RKO (cell line): ENCODE data around the gene CCS.
A peak's percentile ranks its signal among the peaks of the same experiment; 100 is the strongest.
"Not testable (repeated sequence)": the region's sequence is repeated elsewhere in the genome, so short reads cannot be mapped to it uniquely, and the experiment has no call there.

Experiments used
- DNase-seq: peaks from one replicate; pipeline ENCODE4 v3.0.0-alpha.2; 2016; ENCODE audit warnings: low spot score

Gene CCS

DNA sequence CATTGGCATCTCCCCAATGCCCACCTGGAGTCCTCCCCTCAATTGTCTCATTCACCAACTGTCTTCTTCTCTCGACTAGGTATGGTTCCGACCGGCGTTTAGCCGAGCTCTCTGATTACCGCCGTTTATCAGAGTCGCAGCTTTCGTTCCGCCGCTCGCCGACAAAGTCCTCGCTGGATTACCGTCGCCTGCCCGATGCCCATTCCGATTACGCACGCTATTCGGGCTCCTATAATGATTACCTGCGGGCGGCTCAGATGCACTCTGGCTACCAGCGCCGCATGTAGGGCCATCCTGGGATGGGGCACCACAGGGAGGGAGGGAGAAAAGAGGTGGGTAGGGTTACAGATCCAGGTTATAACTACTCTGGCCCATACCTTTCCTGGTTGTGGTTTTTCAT, 33.4 kb downstream of the CCS start:
- DNase-seq = no peak

DNA sequence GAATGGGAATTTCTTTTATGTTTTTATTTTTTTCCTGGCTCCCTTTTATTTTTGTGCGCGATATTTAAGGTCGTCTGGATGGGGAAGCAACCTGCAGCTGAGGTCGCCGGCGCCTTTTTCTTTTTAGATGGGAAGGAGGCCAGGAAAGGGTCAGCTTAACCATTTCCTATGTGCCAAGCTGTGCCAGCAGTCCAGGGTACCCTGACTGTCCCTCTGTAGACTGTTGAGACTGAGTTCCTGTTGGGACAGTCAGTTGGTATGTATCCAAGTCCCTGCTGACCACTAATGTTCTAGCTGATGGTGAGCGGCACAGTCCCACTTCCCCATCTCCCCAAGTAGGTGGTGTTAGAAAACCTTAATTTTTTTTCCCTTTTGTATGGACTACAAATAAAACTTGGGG, 33.9 kb downstream of the CCS start:
- DNase-seq = no peak

DNA sequence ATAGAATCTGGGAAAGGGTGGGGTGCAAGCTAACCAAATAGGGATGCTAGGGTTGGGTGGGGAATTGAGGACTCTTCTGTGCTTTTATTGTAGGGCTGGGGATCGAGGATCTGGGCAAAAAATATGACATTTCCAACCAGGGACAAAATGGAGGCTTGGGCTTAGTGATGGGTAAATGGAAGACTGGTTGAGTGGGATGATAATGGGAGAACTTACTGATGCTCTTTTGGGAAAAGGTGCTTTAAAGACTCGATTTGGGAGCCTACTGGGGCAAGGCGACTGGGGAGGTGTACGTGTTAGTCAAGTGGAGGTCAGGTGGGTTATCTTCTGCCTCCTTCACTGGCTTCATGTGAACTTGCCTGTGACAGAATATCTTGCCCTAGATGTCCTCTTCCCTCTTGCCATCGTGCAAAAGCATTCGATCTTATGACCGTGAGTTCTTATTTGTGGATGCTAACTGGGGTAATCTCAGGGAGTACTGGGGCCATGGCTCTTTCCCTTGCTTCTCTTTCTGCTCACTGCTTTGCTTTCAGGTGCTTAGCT, 35.1 kb downstream of the CCS start:
- DNase-seq = no peak

DNA sequence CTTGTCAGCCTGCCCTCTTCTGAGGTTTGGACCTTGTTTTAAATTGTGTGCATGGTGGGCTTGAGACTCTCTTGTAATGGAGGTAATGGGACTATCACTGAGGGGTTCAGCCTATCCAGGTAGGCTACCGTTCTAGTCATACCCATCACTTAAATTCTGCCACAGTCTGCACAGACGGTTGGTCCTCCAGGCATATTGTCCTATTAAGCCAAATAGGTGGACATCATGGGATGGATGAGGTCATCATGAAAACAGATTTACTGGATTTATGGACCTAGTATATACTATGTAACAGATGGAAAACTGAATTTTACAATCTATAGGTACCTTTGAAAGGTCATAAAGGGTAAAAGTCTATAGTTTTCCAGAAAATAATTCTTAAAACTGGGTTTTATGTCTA, 36.4 kb downstream of the CCS start:
- no peak for DNase-seq

DNA sequence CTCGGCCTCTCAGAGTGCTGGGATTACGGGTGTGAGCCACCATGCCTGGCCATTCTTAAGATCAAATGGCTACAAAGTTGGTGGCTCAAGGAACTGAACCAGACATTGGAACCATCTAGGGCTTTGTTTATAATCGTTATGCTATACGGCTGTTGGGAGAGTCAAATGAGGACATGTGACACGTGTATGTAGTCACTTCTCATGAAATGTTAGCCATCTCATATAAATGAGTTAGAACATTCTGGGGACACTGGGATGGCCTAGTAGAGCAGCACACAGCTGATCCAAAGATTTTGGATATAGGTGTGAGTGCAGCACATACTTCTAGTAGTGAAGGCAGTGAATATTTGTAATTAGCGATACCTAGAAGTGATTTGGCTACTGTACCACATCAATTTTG, 38.9 kb downstream of the CCS start:
- DNase-seq = no peak

DNA sequence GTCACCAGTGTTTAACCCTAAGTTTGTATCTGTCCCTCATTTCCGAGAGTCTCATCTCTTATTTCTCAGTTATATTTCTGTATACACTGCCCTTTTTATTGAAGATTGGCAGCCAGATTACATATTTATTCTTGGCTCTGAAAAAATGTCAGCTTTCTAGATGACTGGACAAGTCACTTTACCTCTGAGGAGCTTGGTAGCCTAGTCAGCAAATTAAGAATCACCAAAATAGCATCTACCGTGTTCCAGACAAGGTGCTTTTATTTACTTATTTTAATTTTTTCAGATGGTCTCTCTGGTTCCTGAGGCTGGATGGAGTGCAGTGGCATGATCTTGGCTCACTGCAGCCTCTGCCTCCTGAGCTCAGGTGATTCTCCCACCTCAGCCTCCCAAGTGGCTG, 40.0 kb downstream of the CCS start:
- no peak for DNase-seq

DNA sequence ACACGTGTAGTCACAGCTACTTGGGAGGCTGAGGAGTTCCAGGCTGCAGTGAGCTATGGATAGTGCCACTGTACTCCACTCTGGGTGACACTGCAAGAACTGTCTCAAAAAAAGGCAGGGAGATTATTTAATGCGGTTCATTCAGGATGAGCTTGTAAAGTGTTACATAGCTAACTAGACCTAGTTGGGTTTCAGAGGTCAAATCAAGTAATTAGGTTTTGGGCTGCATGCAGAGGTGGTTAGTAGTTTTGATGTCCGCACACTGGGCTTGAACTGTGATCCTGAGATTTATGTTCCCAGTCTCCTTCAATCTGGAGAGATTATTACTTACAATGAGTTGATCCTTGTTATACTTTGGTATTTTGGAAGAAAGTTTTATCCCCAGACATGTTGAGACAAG, 43.4 kb downstream of the CCS start:
- no peak for DNase-seq

DNA sequence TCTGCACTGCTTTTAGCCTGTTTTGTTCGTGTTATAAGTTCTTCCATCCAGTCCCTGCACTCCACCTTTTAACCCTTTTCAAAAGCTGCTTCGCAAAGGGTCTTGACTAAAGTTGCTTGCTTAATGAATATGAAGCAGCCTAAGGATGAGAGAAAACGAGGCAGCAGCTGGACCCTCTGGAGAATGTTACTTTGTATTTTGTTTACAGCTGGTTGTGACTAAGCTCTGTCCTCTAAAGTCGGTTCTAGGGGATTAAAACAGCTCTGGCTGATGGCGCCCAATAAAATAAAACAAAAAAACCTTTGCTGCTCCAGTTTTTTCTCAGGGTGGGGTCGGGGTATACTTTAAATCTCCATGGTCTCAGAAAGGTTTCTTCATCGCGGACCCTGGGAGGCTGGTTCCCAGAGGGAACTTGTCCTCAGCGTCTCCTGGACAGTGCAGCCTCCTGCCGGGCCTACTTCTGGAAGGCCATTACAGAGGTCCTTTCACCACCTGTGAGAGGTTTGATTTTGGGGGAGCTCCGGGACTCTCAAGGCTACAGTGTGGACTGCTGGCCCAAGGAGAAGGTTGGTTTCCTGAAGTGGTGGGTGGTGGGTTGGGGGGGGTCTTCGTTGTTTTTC, 44.7 kb downstream of the CCS start:
- DNase-seq = peak; percentile 53

DNA sequence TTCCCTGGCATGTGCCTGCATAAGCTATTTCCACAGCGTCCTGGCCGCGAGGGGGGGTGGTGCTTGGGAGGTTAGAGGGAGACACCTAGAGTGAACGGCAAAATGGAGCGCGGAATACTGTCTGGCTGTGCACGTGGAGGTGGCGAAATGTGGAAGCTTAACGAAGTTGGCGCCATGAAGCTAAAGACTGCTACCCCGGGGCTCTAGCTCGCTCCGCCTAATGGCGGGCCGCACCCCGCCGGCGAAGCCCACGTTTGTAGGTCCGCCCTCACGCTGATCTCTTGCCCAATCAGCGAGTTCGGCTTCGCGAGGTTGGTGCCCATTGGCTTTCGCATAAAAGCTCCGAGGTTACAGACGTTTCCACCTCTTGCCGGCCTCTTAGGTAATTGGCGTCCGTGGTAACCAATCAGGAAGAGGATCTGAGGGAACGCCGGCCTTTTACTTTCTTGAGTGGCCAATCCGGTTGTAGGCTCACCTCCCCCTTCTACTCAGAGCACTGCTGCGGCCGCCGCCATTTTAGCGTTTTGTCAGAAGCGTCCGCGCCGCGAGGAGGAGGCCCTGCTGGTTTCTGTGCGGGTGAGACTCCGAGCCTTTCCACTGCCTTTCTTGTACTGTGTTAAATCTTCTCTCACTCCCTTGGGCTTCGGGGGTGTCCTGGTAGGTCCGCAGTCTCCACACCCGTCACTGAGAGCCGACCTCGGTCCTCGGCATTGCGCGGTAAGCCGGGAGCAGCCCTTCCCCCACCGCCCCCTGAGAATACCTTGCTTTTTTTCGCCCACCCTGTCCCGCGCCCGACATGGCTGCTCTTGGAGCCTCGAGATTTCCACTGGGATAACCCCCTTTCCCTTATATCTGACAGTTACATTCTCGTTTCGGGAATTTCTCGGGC, 45.4 kb downstream of the CCS start, which contains the start of gene RBM4:
Gene RBM4, plus strand, starts transcription at position 527 of the 889 bp plus-strand sequence. CDS start 1,009 bp downstream, outside the sequence.
- DNase-seq = peak; percentile 100

DNA sequence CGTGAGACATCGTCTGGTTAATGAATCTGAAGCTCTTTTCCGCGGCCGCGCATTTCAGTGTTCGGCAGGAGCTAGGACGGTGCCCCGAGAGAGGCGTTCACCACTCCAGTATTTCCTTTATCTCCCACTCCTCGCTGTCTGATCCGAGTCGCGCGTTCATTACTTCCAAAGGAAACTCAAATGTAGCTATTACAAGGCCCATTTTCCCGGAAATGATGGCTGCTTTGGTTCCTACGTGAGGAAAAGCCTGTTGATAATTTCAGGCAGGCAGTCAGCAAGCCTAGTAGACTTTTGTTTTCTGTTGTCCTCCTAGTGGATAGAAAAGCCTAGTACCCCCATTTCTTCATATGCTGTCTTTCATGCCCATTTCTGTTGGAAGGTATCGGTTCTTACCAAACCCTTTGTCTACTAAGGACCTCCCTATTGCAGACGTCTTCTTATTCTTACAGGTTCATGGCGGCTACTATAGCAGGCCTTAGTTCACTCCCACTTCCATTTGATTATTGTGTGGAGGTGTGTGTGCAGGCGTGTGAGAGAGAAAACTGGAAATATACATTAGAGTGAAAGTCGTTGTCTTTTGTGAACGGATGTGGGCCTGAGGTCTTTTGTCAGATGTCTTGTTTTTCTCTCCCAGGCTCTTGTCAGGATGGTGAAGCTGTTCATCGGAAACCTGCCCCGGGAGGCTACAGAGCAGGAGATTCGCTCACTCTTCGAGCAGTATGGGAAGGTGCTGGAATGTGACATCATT, 46.3 kb downstream of the CCS start:
- peak; percentile 57 for DNase-seq

DNA sequence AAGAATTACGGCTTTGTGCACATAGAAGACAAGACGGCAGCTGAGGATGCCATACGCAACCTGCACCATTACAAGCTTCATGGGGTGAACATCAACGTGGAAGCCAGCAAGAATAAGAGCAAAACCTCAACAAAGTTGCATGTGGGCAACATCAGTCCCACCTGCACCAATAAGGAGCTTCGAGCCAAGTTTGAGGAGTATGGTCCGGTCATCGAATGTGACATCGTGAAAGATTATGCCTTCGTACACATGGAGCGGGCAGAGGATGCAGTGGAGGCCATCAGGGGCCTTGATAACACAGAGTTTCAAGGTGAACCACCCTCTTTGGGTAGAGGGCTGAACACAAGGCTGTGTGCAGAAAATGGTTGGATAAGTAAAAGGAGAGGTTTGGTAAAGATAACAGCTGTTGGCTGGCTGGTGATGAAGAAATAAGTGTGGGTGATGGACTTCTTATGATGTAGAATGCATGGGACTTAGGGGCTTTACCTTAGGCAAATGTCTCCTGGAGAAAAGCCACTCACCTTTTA, 46.9 kb downstream of the CCS start:
- not testable (repeated sequence) for DNase-seq

DNA sequence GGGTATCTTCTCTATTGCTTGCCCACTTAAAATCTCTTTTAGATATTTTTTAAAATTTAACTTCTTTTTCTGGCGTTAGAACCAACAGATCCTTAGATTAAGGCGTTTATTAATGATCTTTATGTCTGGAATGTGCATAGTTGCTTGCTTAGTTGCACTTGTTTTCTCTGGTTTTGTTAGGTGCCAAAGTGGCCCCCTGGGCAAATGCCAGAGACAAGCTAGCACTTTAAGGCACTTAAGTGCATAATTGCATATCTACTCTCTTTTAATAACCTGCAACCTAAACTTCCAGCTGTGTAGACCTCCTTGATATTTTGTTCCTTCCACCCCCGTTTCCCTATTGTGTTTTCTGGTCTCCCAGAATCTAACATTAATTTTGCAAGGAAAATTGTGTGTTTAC, 48.8 kb downstream of the CCS start:
- DNase-seq = no peak

DNA sequence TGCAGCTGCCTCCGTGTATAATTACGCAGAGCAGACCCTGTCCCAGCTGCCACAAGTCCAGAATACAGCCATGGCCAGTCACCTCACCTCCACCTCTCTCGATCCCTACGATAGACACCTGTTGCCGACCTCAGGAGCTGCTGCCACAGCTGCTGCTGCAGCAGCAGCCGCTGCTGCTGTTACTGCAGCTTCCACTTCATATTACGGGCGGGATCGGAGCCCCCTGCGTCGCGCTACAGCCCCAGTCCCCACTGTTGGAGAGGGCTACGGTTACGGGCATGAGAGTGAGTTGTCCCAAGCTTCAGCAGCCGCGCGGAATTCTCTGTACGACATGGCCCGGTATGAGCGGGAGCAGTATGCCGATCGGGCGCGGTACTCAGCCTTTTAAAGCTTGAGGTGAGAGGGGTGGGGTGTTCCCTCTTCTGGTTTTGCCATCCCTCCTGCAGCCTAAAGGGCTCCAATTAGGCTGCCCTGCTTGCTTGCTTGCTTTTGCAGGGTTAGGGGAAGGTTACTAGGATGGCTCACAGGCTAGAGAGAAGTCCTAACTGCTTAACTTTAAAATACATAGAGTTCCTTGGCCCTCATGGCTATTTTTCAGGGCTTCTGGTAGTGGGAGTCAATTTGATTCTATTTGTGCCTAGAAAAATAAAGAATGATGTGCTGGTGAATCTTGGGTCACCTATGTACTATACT, 50.9 kb downstream of the CCS start:
- DNase-seq = no peak

DNA sequence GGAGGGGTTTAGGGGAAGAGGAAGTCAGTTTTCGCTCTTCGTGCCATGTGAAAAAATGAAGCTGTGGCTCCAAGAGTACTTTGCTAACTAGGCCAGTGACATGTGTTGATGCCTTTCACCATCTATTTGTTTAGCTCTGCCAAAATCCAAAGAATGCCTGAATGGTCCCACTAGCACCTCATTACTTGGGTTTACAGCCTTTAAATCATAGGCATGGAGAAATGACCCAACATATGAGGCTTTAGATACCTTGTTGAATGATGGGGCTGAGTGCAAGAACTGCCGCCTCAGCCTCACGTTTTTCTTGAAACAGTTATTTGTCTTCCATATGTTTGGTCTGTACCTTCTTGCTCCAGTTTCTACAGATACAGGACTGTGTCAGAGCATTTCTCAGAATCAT, 53.8 kb downstream of the CCS start:
- no peak for DNase-seq

DNA sequence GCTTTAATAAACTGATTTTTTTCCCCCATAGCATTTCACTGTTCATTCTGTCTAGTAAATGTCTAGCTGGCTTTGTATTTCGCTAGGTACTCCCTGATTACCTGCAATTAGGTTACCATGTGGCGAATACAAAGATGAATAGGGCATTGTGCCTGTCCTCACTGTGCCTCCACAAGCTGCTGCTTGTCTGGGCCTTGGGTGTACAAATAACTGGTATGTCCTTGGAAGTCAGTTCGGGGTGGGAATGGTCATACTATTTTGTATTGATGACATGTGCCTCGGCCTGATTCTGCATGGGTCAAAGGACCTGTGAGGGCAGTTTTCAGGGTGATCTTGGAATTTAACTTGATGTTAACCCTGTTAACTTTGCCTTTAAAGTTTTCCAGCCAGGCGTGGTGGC, 56.9 kb downstream of the CCS start:
- no peak for DNase-seq

DNA sequence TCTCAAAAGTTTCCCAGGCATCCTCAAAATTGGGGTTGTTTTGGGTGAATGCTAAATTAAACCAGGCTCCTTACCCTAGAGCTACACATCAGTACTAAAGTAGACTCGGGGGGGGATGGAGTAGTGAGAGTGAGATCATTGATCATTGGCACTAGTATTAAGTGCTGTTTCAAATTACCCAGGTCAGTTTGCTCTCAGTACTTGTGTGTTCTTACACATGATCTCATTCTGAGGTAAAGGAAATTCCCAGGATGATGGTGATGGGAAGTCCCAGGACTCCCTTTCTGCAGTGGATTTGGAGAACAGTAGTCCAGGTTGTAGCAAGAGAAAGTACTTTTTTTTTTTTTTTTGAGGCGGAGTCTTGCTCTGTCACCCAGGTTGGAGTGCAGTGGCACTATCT, 58.0 kb downstream of the CCS start:
- DNase-seq = no peak

DNA sequence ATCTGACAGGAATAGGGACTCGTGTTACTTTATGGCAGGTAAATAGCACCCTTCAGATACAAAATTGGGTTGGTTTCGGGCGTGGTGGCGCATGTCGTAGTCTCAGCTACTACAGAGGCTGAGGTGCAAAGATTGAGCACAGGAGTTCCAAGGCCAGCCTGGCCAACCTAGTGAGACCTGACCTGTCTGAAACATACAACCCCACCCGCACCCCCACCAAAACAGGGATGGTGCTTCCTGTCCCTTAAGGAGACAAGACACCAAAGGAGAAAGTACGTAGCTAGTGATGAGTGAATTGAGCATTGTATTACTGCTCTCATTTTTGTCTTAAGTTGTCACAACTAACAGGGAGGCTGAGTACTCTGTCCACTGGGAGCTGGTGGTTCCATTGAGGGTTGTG, 59.7 kb downstream of the CCS start:
- no peak for DNase-seq

DNA sequence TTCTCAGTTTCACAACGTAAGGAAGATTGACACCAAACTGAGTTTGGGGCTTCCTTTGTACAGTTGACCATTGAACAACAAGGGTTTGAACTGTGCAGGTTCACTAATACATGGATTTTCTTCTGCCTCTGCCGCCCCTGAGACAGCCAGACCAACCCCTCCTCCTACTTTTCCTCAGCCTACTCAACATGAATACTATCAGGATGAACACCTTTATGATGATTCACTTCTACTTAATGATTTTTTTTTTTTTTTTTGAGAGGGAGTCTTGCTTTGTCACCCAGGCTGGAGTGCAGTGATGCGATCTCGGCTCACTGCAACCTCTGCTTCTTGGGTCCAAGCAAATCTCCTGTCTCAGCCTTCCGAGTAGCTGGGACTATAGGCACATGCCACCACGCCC, 60.1 kb downstream of the CCS start:
- DNase-seq = peak; percentile 44
